ENCODE results near the gene ITPR2. TPM values are rescaled to one million over a fixed set of nuclear protein-coding genes. Genes with fewer than 3 reads are reported as not detected.

ITPR2 gene
- total RNA-seq, 4 donors from 2014 or later = 32.6 to 49.8 (median 39.9) TPM

DNA sequence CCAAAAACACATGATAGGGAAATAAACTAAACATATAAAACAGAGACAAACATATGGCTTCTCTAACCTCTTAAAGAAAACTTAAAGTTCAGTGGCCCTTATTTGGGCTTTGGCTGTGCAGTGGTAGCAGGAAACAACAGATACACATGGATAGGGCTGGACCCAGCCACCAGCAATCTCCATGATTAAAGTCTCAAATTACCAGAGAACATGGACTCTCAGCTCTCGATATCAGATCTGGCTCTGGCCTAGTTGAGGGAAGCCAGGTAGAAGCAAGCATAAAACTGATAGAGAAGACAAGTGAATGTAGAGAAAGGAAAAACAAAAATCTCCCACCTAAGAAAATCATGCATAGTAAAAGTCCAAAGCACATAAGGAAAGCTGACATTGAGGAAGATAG, 164.8 kb downstream of the ITPR2 start:
- Histone ChIP-seq H3K27ac (no peak overlapping the region), H3K27me3 (no peaks in the 10 kb centered on the region), H3K4me3 (no peak overlapping the region), H3K4me1 (no peaks in the 10 kb centered on the region), H3K9me3 (no peaks in the 10 kb centered on the region), H3K36me3 (peaks cover 0 to 11% (median 0%) of the 10 kb centered on the region in 3 donors)
- DNase-seq (ENCODE audit: low spot score in 2 of 2) = no peak
- TF ChIP-seq POLR2A (IDR thresholded peaks at IDR 0.05) = no peak
- TF ChIP-seq, protein P1, sequence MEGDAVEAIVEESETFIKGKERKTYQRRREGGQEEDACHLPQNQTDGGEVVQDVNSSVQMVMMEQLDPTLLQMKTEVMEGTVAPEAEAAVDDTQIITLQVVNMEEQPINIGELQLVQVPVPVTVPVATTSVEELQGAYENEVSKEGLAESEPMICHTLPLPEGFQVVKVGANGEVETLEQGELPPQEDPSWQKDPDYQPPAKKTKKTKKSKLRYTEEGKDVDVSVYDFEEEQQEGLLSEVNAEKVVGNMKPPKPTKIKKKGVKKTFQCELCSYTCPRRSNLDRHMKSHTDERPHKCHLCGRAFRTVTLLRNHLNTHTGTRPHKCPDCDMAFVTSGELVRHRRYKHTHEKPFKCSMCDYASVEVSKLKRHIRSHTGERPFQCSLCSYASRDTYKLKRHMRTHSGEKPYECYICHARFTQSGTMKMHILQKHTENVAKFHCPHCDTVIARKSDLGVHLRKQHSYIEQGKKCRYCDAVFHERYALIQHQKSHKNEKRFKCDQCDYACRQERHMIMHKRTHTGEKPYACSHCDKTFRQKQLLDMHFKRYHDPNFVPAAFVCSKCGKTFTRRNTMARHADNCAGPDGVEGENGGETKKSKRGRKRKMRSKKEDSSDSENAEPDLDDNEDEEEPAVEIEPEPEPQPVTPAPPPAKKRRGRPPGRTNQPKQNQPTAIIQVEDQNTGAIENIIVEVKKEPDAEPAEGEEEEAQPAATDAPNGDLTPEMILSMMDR (IDR thresholded peaks at IDR 0.05) = no peak
- TF ChIP-seq EP300 (IDR thresholded peaks at IDR 0.05) = no peak
- whole genome bisulfite sequencing, 2 donors = 75 to 88% methylated on average over 1 of the region's 1 CpG

DNA sequence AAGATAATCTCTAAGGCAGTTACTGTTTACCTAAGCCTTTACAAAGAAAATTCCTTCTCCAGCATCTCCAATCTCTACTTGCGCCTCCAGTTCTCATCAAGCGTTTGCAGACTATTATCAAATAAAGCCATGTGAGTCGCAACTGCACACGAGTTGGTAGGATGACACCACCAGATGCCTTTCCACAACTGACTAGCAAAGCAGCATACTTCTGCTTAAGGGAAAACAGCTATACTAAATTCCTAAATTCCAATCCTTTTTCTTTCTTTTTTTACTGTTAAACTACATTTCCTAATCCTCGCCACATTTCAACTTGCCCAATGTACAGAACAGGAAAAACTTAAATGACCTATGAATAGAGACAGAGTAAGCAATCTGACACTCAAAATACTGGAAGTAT, 166.7 kb downstream of the ITPR2 start:
- TF ChIP-seq POLR2A (IDR thresholded peaks at IDR 0.05) = no peak

GRCh38 chr12:26661399-26661798, 171.6 kb downstream of the ITPR2 start:
- no peaks in the 10 kb centered on the region for H3K27me3 ChIP-seq
- 78 to 95% methylated on average over 3 of the region's 3 CpGs for WGBS, 2 donors
- peaks cover 0 to 39% (median 0%) of the 10 kb centered on the region in 3 donors for H3K36me3 ChIP-seq
- TF ChIP-seq EP300 (IDR thresholded peaks at IDR 0.05) (no peak), POLR2A (IDR thresholded peaks at IDR 0.05) (no peak)
- TF ChIP-seq, protein P1 (IDR thresholded peaks at IDR 0.05) = no peak
- H3K4me3 ChIP-seq = no peak overlapping the region
- DNase-seq (ENCODE audit: low spot score in 2 of 2) = no peak
- no peaks in the 10 kb centered on the region for H3K4me1 ChIP-seq
- no peak overlapping the region for H3K27ac ChIP-seq
- no peaks in the 10 kb centered on the region for H3K9me3 ChIP-seq

More for the DNA sequence above, 166.7 kb downstream of the ITPR2 start:
- WGBS, 2 donors = 87 to 96% methylated on average over 5 of the region's 5 CpGs
- Histone ChIP-seq H3K36me3 (peaks cover 0 to 18% (median 0%) of the 10 kb centered on the region in 3 donors), H3K9me3 (no peaks in the 10 kb centered on the region), H3K27me3 (no peaks in the 10 kb centered on the region), H3K4me1 (no peaks in the 10 kb centered on the region), H3K27ac (no peak overlapping the region), H3K4me3 (no peak overlapping the region)
- DNase-seq (ENCODE audit: low spot score in 2 of 2) = no peak

- no peak overlapping the region for H3K4me3 ChIP-seq
- no peaks in the 10 kb centered on the region for H3K4me1 ChIP-seq
- 46 to 95% methylated on average over 2 of the region's 2 CpGs for WGBS, 2 donors
- H3K36me3 ChIP-seq = peaks cover 0 to 45% (median 0%) of the 10 kb centered on the region in 3 donors
- no peaks in the 10 kb centered on the region for H3K9me3 ChIP-seq
- TF ChIP-seq, protein P1 (IDR thresholded peaks at IDR 0.05) = no peak
- TF ChIP-seq POLR2A (IDR thresholded peaks at IDR 0.05) = no peak
- no peak for TF ChIP-seq EP300 (IDR thresholded peaks at IDR 0.05)
- no peak overlapping the region for H3K27ac ChIP-seq
- no peak for DNase-seq (ENCODE audit: low spot score in 2 of 2)
- H3K27me3 ChIP-seq = no peaks in the 10 kb centered on the region
These were observed 173.1 kb downstream of the ITPR2 start for GRCh38 chr12:26659930-26660329.

DNA sequence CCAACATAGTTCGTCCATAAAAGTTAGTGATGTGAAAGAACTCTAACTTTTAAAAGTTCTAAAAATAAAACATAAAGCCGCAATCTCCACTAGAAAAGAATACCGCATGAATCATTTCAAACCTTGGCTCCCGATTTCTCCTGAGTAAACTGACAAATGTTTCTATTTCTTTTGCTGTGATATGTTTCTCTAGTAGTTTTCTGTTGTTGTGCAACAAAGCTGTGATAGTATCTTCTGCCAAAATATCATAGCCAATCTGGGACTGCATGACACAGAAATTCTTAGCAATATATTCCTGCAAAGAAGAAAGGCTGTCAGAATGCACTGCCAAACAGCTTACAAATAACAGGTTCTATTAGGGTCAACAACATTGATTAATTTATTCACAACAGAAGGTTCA, 174.0 kb downstream of the ITPR2 start:
- no peak overlapping the region for H3K27ac ChIP-seq
- WGBS, 2 donors = 69 to 80% methylated on average over 4 of the region's 4 CpGs
- no peak overlapping the region for H3K4me3 ChIP-seq
- no peaks in the 10 kb centered on the region for H3K4me1 ChIP-seq
- TF ChIP-seq EP300 (IDR thresholded peaks at IDR 0.05) (no peak), POLR2A (IDR thresholded peaks at IDR 0.05) (no peak)
- TF ChIP-seq, protein P1 (IDR thresholded peaks at IDR 0.05) = no peak
- DNase-seq (ENCODE audit: low spot score in 2 of 2) = no peak
- H3K27me3 ChIP-seq = no peaks in the 10 kb centered on the region
- no peaks in the 10 kb centered on the region for H3K9me3 ChIP-seq
- peaks cover 0 to 50% (median 0%) of the 10 kb centered on the region in 3 donors for H3K36me3 ChIP-seq

DNA sequence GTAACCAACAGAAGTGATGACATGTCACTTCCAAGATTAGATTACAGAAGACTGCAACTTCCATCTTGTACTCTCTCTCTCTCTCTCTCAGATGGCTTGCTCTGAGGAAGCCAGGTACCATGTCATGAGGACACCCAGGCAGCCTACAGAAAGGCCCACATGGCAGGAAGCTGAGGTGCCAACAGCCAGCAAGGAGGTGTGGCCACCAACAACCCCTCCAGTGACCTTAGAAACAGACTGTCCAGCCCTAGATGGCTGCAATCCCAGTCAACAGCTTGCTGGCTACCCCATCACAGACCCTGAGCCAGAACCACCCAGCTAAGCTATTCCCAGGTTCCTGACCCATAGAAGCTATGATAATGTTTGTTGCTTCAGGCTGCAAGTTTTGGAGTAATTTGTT, 178.4 kb downstream of the ITPR2 start:
- Histone ChIP-seq H3K4me1 (no peaks in the 10 kb centered on the region), H3K27me3 (no peaks in the 10 kb centered on the region), H3K36me3 (peaks cover 0 to 52% (median 0%) of the 10 kb centered on the region in 3 donors), H3K27ac (no peak overlapping the region), H3K4me3 (no peak overlapping the region), H3K9me3 (peaks cover 0 to 8% (median 0%) of the 10 kb centered on the region in 4 donors)
- DNase-seq (ENCODE audit: low spot score in 2 of 2) = no peak
- TF ChIP-seq POLR2A (IDR thresholded peaks at IDR 0.05) (no peak), EP300 (IDR thresholded peaks at IDR 0.05) (no peak)
- TF ChIP-seq, protein P1 (IDR thresholded peaks at IDR 0.05) = no peak

Data from tibial nerve (tissue), 4 donors.